PC-3 (cell line): Measurements from ENCODE around the gene CTAGE15.
"Not testable (repeated sequence)": the region's sequence is repeated elsewhere in the genome, so short reads cannot be mapped to it uniquely, and the experiment has no call there.

Source experiments
- CTCF ChIP-seq: fragments of 300-600 bp; sonication (generic); conservative IDR thresholded peaks from 2 replicates; pipeline ENCODE4 v1.5.1; 2017; ENCODE audit warnings: antibody characterized with exemption, low read depth, mild to moderate bottlenecking, low read length
- EZH2 ChIP-seq: fragments of 300-600 bp; sonication (generic); IDR thresholded peaks from one replicate; pipeline ENCODE4 v1.6.1; 2017; ENCODE audit warnings: antibody characterized with exemption, mild to moderate bottlenecking, low read length; ENCODE audit not compliant: unreplicated experiment
- EZH2phosphoT487 ChIP-seq: fragments of 300-600 bp; sonication (generic); IDR thresholded peaks from 2 replicates; pipeline ENCODE4 v1.6.1; 2018; ENCODE audit warnings: mild to moderate bottlenecking, antibody characterized with exemption, low read length, borderline replicate concordance

- not testable (repeated sequence) for TF ChIP-seq CTCF, EZH2, EZH2phosphoT487
These were observed 34.5 kb downstream of the CTAGE15 start for GRCh38 chr7:143606088-143606487.
